Measurements from ENCODE around the gene KCNH5.

The KCNH5 gene

DNA sequence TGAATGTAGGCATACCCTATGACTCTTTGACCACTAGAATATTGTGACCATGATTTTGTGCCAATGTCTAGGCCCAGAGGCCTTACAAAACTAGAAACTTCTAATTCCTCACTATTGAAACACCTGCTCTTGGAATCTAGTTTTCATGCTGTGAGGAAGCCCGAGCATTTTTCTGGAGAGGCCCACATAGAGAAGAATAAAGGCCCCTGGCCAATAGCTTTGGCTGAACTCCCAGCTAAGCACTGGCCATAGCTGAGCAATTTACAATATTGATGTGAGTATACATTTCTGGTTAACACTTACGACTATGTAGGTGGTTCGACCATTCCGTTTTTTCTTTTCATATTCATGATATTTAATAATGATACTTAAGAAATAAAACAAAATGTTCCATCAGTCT is 190.3 kb downstream of the KCNH5 start:
- H3K9me3 Mint-ChIP-seq, result no peaks in the 10 kb centered on the region
- H3K27me3 Mint-ChIP-seq (ENCODE audit: low read depth), result no peaks in the 10 kb centered on the region
- H3K27ac Mint-ChIP-seq, result no peak overlapping the region
- no peaks in the 10 kb centered on the region for H3K36me3 Mint-ChIP-seq (ENCODE audit: low read depth)
- H3K4me3 Mint-ChIP-seq, result no peak overlapping the region
- TF ChIP-seq, protein P1, sequence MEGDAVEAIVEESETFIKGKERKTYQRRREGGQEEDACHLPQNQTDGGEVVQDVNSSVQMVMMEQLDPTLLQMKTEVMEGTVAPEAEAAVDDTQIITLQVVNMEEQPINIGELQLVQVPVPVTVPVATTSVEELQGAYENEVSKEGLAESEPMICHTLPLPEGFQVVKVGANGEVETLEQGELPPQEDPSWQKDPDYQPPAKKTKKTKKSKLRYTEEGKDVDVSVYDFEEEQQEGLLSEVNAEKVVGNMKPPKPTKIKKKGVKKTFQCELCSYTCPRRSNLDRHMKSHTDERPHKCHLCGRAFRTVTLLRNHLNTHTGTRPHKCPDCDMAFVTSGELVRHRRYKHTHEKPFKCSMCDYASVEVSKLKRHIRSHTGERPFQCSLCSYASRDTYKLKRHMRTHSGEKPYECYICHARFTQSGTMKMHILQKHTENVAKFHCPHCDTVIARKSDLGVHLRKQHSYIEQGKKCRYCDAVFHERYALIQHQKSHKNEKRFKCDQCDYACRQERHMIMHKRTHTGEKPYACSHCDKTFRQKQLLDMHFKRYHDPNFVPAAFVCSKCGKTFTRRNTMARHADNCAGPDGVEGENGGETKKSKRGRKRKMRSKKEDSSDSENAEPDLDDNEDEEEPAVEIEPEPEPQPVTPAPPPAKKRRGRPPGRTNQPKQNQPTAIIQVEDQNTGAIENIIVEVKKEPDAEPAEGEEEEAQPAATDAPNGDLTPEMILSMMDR (IDR thresholded peaks at IDR 0.05; ENCODE audit: unreplicated experiment in 3 of 3), result no peak
- peaks cover 6% of the 10 kb centered on the region for H3K4me1 Mint-ChIP-seq

DNA sequence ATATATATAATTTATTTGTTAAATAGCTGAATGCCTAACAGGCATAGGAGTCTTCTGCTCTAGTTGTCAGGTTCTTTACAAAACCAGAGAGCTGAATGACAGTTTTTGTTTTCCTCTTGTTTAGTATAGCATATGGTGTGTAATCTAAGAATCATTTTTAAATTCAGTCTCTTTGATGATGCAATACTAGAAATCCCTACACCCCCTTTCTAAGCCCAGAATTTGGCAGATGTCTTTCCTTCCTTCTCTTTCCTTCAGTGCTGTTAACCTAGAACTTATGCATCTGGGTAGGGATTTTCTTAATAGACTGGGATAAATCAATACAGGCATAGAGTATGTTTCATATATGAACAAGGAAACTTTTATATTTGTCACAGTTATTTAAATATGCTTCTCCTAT is 198.1 kb downstream of the KCNH5 start:
- Mint-ChIP-seq H3K4me1 (peaks cover 6% of the 10 kb centered on the region), H3K9me3 (no peaks in the 10 kb centered on the region), H3K36me3 (ENCODE audit: low read depth) (no peaks in the 10 kb centered on the region), H3K4me3 (no peak overlapping the region), H3K27ac (no peak overlapping the region), H3K27me3 (ENCODE audit: low read depth) (no peaks in the 10 kb centered on the region)
- TF ChIP-seq, protein P1 (IDR thresholded peaks at IDR 0.05; ENCODE audit: unreplicated experiment in 3 of 3), result no peak

DNA sequence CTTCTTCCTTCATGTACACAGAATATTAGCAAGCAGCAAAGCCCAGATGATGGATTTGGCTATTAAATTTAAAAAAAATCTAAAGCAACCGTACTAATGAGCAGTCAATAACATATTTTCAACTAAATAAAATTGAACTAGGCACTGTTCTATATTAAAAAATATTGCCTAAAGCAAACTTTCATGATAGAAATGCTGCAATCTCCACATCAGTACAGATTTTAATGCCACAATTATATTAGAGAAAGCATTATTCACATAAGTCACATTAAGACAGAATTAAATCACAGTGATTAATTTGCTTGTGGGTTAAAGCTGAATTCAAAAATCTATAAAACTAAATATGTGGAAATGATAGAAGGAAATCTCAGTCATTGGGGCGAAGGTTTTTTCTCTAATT is 200.7 kb downstream of the KCNH5 start:
- H3K4me3 Mint-ChIP-seq, result no peak overlapping the region
- H3K9me3 Mint-ChIP-seq, result no peaks in the 10 kb centered on the region
- no peak overlapping the region for H3K27ac Mint-ChIP-seq
- H3K27me3 Mint-ChIP-seq (ENCODE audit: low read depth), result no peaks in the 10 kb centered on the region
- TF ChIP-seq, protein P1 (IDR thresholded peaks at IDR 0.05; ENCODE audit: unreplicated experiment in 3 of 3), result no peak
- H3K4me1 Mint-ChIP-seq, result no peaks in the 10 kb centered on the region
- no peaks in the 10 kb centered on the region for H3K36me3 Mint-ChIP-seq (ENCODE audit: low read depth)

DNA sequence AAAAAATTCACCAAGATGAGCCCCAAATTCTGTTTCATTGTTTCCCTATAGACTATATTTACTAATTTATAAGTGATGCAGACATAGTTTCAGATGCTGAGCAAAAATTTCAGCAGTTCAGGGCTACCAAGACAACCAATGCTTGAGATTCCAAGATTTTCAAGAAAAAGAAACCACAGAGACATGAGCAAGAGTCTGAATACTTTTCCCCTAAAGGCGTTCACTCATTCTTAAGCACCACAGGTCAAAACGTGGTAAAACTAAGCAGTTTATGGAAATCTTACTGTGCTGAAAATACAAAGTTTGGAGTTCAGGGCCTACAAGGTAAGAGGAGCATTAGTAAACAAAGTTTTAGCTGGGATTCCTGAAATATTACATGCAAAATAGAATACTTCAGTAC is 221.2 kb downstream of the KCNH5 start:
- H3K4me3 Mint-ChIP-seq, result no peak overlapping the region
- H3K27ac Mint-ChIP-seq, result no peak overlapping the region
- TF ChIP-seq, protein P1 (IDR thresholded peaks at IDR 0.05; ENCODE audit: unreplicated experiment in 3 of 3), result no peak
- no peaks in the 10 kb centered on the region for H3K4me1 Mint-ChIP-seq
- H3K27me3 Mint-ChIP-seq (ENCODE audit: low read depth), result no peaks in the 10 kb centered on the region
- no peaks in the 10 kb centered on the region for H3K36me3 Mint-ChIP-seq (ENCODE audit: low read depth)
- peaks cover 15% of the 10 kb centered on the region for H3K9me3 Mint-ChIP-seq

DNA sequence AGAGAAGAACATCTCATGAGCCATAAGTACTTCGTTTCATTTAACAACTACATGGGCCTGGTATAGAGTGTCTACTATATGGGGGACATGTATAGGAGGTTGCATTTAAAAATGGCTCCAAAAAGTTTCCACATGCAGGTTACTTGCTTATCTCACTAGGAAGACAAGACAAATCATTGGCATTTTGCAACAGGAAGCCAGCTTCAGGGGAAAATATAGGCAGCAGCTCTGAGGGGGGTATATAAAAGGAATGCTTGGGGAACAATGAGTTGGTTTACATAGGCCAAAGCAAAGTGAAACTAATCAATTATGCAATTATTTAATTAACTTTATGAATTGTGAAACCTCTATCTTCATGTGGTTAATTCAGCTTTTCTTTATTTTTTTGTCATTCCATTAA is 225.3 kb downstream of the KCNH5 start:
- H3K36me3 Mint-ChIP-seq (ENCODE audit: low read depth), result no peaks in the 10 kb centered on the region
- no peak overlapping the region for H3K4me3 Mint-ChIP-seq
- H3K27ac Mint-ChIP-seq, result no peak overlapping the region
- H3K9me3 Mint-ChIP-seq, result peaks cover 5% of the 10 kb centered on the region
- TF ChIP-seq, protein P1 (IDR thresholded peaks at IDR 0.05; ENCODE audit: unreplicated experiment in 3 of 3), result no peak
- H3K27me3 Mint-ChIP-seq (ENCODE audit: low read depth), result no peaks in the 10 kb centered on the region
- no peaks in the 10 kb centered on the region for H3K4me1 Mint-ChIP-seq

DNA sequence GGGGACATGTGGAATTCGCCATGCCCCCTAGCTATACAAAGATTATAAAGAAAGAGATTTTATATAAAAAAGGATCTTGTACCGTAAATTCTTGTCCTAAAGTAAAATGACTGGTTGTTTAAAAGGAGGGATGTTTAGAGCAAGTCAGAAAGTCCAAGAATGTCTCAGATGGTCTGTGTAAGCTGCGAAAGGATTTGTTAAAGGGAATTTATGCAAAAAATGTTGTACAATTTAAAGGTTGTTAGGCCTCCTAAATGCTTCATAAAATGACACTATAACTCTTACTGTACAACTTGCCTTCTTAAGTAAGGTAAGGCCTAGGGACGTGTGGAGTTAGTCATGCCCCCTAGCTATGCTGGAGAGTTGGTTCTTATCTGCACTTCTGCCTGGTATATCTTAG is 237.6 kb downstream of the KCNH5 start:
- Mint-ChIP-seq H3K4me1 (no peaks in the 10 kb centered on the region), H3K36me3 (ENCODE audit: low read depth) (no peaks in the 10 kb centered on the region), H3K27me3 (ENCODE audit: low read depth) (no peaks in the 10 kb centered on the region), H3K27ac (no peak overlapping the region), H3K4me3 (no peak overlapping the region), H3K9me3 (peaks cover 11% of the 10 kb centered on the region)
- TF ChIP-seq, protein P1 (IDR thresholded peaks at IDR 0.05; ENCODE audit: unreplicated experiment in 3 of 3), result no peak

Measured in nephron (organoid).